Esophagus squamous epithelium (tissue), 4 donors: ENCODE measurements around the gene S100A16.

Experiments
- CTCF ChIP-seq, 6 experiments: fragments of 450-650 bp in 4 of 6; fragments of 200-600 bp in 2 of 6; sonication (generic) in 2 of 6; IDR thresholded peaks; one replicate each; pipeline ENCODE4 v1.5.1; 2016 to 2019; ENCODE audit warnings: antibody characterized with exemption in 6 of 6, mild to moderate bottlenecking in 4 of 6, moderate library complexity in 4 of 6
- POLR2A ChIP-seq, 4 donors: fragments of 450-650 bp; IDR thresholded peaks; one replicate each; pipeline ENCODE4 v1.6.1; 2017; ENCODE audit warnings: antibody characterized with exemption in 4 of 4, mild to moderate bottlenecking in 4 of 4, moderate library complexity in 3 of 4

DNA sequence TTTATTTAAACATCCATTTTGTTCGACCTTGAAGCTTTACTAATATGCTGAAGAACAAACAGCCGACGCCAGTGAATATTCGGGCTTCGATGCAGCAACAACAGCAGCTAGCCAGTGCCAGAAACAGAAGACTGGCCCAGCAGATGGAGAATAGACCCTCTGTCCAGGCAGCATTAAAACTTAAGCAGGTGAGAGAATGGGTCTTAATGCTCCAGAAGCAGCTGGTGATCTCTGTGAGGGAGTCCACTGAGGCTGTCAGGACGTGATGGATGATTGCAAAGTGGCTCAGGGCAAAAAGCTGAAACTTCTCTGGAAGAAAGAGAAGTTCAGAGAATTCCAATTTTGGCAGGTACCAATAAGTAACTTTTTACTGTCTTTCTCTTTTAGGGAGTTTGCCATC lies 25.3 kb upstream of the S100A16 start:
- TF ChIP-seq CTCF (IDR thresholded peaks at IDR 0.05) (no peak), POLR2A (IDR thresholded peaks at IDR 0.05) (no peak)
